CD14-positive monocyte (primary cell): Measurements from ENCODE around the gene BLMH. TPM values are rescaled to one million over a fixed set of nuclear protein-coding genes. Genes with fewer than 3 reads are reported as not detected.

Experiments used
- DNase-seq, 3 donors: peaks; one replicate each; pipeline ENCODE4 v3.0.0-alpha.2; 2011 to 2022
- H2AFZ ChIP-seq: 2 replicates; pipeline ENCODE4 v1.6.0; 2012; ENCODE audit warnings: mild to moderate bottlenecking, low read depth, low read length, inconsistent platforms; ENCODE audit not compliant: insufficient read depth, poor library complexity, severe bottlenecking
- H3K27ac ChIP-seq, 2 donors: 1 replicate in 1 of 2; 2 replicates in 1 of 2; pipeline ENCODE4 v1.5.1; 2012 to 2013; ENCODE audit warnings: low read length in 2 of 2, control low read depth in 1 of 2, inconsistent platforms in 1 of 2, low read depth in 1 of 2, mild to moderate bottlenecking in 1 of 2
- H3K27me3 ChIP-seq, 2 donors: one replicate each; pipeline versions ENCODE4 v1.6.0 to v1.6.1; 2011 to 2013; ENCODE audit warnings: low read length in 2 of 2; ENCODE audit not compliant: control insufficient read depth in 2 of 2, insufficient read depth in 2 of 2
- H3K36me3 ChIP-seq, 2 donors: replicated peaks in 1 of 2; 1 replicate in 1 of 2; 2 replicates in 1 of 2; pipeline versions ENCODE4 v1.5.1 to v1.6.1; 2012 to 2013; ENCODE audit warnings: low read length in 2 of 2, control low read depth in 1 of 2, inconsistent platforms in 1 of 2, mild to moderate bottlenecking in 1 of 2; ENCODE audit not compliant: insufficient read depth in 2 of 2, control insufficient read depth in 1 of 2
- H3K4me1 ChIP-seq, 2 donors: 1 replicate in 1 of 2; 2 replicates in 1 of 2; pipeline versions ENCODE4 v1.5.1 to v1.6.1; 2012 to 2013; ENCODE audit warnings: low read length in 2 of 2, control low read depth in 1 of 2, inconsistent platforms in 1 of 2, mild to moderate bottlenecking in 1 of 2, moderate library complexity in 1 of 2; ENCODE audit not compliant: insufficient read depth in 2 of 2, control insufficient read depth in 1 of 2
- H3K4me2 ChIP-seq: replicated peaks from 2 replicates; pipeline ENCODE3; 2012; ENCODE audit warnings: low read length, moderate library complexity, mild to moderate bottlenecking; ENCODE audit not compliant: poor library complexity, severe bottlenecking; ENCODE audit errors: extremely low read depth
- H3K4me3 ChIP-seq, 3 experiments: fragments of 200-600 bp in 1 of 3; sonication (generic) in 1 of 3; replicated peaks in 1 of 3; 1 replicate in 2 of 3; 2 replicates in 1 of 3; pipeline ENCODE4 v1.5.1; 2011 to 2013; ENCODE audit warnings: low read length in 3 of 3, mild to moderate bottlenecking in 3 of 3, control low read depth in 2 of 3, low read depth in 2 of 3, inconsistent platforms in 1 of 3, moderate library complexity in 1 of 3
- H3K79me2 ChIP-seq: 2 replicates; pipeline ENCODE4 v1.6.0; 2012; ENCODE audit warnings: mild to moderate bottlenecking, control low read depth, inconsistent platforms, low read length, moderate library complexity; ENCODE audit not compliant: insufficient read depth
- H3K9ac ChIP-seq: 2 replicates; pipeline ENCODE4 v1.6.0; 2017; ENCODE audit warnings: low read length, mild to moderate bottlenecking; ENCODE audit not compliant: insufficient read depth, poor library complexity, severe bottlenecking
- H3K9me3 ChIP-seq, 2 donors: replicated peaks in 1 of 2; 1 replicate in 1 of 2; 2 replicates in 1 of 2; pipeline versions ENCODE4 v1.5.1 to v1.6.1; 2012 to 2013; ENCODE audit warnings: low read length in 2 of 2, control low read depth in 1 of 2; ENCODE audit not compliant: control insufficient read depth in 1 of 2, insufficient read depth in 1 of 2
- H4K20me1 ChIP-seq: 2 replicates; pipeline ENCODE4 v1.6.0; 2012; ENCODE audit warnings: mild to moderate bottlenecking, low read length, control low read depth, moderate library complexity; ENCODE audit not compliant: insufficient read depth
- H3K27ac Mint-ChIP-seq, 7 donors: one replicate each; pipeline ENCODE4 v1.8.0; 2020; ENCODE audit warnings: mild to moderate bottlenecking in 7 of 7, mixed read lengths in 7 of 7, moderate library complexity in 6 of 7, inconsistent platforms in 2 of 7
- H3K27me3 Mint-ChIP-seq, 3 donors: one replicate each; pipeline ENCODE4 v1.8.0; 2021 to 2022; ENCODE audit warnings: low read depth in 3 of 3, mild to moderate bottlenecking in 3 of 3, mixed read lengths in 3 of 3, moderate library complexity in 3 of 3, inconsistent platforms in 1 of 3
- H3K36me3 Mint-ChIP-seq, 2 donors: one replicate each; pipeline ENCODE4 v1.8.0; 2020; ENCODE audit warnings: mixed read lengths in 2 of 2, inconsistent platforms in 1 of 2, mild to moderate bottlenecking in 1 of 2
- H3K4me1 Mint-ChIP-seq: one replicate; pipeline ENCODE4 v1.8.0; 2020; ENCODE audit warnings: mild to moderate bottlenecking, mixed read lengths
- H3K4me3 Mint-ChIP-seq, 2 donors: one replicate each; pipeline ENCODE4 v1.8.0; 2020; ENCODE audit warnings: mild to moderate bottlenecking in 2 of 2, mixed read lengths in 2 of 2, moderate library complexity in 1 of 2
- H3K9me3 Mint-ChIP-seq, 7 donors: one replicate each; pipeline ENCODE4 v1.8.0; 2020 to 2022; ENCODE audit warnings: mixed read lengths in 7 of 7, mild to moderate bottlenecking in 6 of 7, moderate library complexity in 6 of 7, inconsistent platforms in 2 of 7
- CTCF ChIP-seq: fragments of 200-600 bp; IDR thresholded peaks from one replicate; pipeline ENCODE4 v1.8.0; 2022; ENCODE audit warnings: antibody characterized with exemption, mild to moderate bottlenecking
- WGBS: methylation state at CpG from one replicate; pipeline ENCODE4 v1.1.5; 2013; ENCODE audit warnings: missing lambda C conversion rate; ENCODE audit not compliant: insufficient coverage; 5-methylcytosine and 5-hydroxymethylcytosine counted together
- intact Hi-C, 2 donors: fragments of 100-400 bp; cut with micrococcal nuclease; formaldehyde crosslinking; loops; one replicate each; pipeline versions ENCODE4 v1.15.0 to v1.15.1; 2023
- polyA plus RNA-seq, 3 donors: library from polyadenylated mRNA; depleted of rRNA in 1 of 3; unstranded in 2 of 3; stranded (reverse) in 1 of 3; fragments of 300-500 nt in 2 of 3; fragments of >200 nt in 1 of 3; fragmentation: Illumina TruSeq in 2 of 3; gene quantifications; 1 replicate in 2 of 3; 2 replicates in 1 of 3; pipeline ENCODE4 v1.2.3, GENCODE V29; 2012 to 2021

Gene BLMH
- polyA plus RNA-seq, 3 donors, result 6.6 to 10.8 (median 10.4) TPM

GRCh38 chr17:30222721-30223175 lies 69.0 kb downstream of the BLMH start:
- Histone ChIP-seq H3K27ac (no peak overlapping the region), H4K20me1 (no peaks in the 10 kb centered on the region), H2AFZ (no peak overlapping the region), H3K9ac (no peak overlapping the region), H3K4me1 (peaks cover 0 to 1% of the 10 kb centered on the region in 2 donors), H3K4me3 (no peak overlapping the region), H3K27me3 (no peaks in the 10 kb centered on the region), H3K4me2 (no peak overlapping the region), H3K79me2 (no peaks in the 10 kb centered on the region), H3K9me3 (no peaks in the 10 kb centered on the region), H3K36me3 (no peaks in the 10 kb centered on the region)
- no peak for DNase-seq
- 90% methylated on average over 10 of the region's 13 CpGs for WGBS
- Mint-ChIP-seq H3K9me3 (peaks cover 0 to 1% (median 0%) of the 10 kb centered on the region in 7 donors), H3K27me3 (peaks cover 5 to 9% (median 7%) of the 10 kb centered on the region in 3 donors), H3K36me3 (no peaks in the 10 kb centered on the region), H3K27ac (no peak overlapping the region), H3K4me1 (peaks cover under 1% of the 10 kb centered on the region), H3K4me3 (no peak overlapping the region)
- intact Hi-C loops, result no loop called here
- TF ChIP-seq CTCF, result no peak

GRCh38 chr17:30222251-30222650 lies 69.5 kb downstream of the BLMH start:
- Mint-ChIP-seq H3K27ac (no peak overlapping the region), H3K4me3 (no peak overlapping the region), H3K27me3 (peaks cover 5 to 10% (median 9%) of the 10 kb centered on the region in 3 donors), H3K36me3 (no peaks in the 10 kb centered on the region), H3K4me1 (no peaks in the 10 kb centered on the region), H3K9me3 (peaks cover 0 to 1% (median 0%) of the 10 kb centered on the region in 7 donors)
- H3K79me2 ChIP-seq, result no peaks in the 10 kb centered on the region
- no peaks in the 10 kb centered on the region for H4K20me1 ChIP-seq
- intact Hi-C loops, result no loop called here
- no peak overlapping the region for H3K27ac ChIP-seq
- H3K4me3 ChIP-seq, result no peak overlapping the region
- H3K36me3 ChIP-seq, result no peaks in the 10 kb centered on the region
- no peaks in the 10 kb centered on the region for H3K4me1 ChIP-seq
- no peak overlapping the region for H3K9ac ChIP-seq
- no peak for DNase-seq
- H3K27me3 ChIP-seq, result no peaks in the 10 kb centered on the region
- no peak for TF ChIP-seq CTCF
- no peak overlapping the region for H2AFZ ChIP-seq
- no peaks in the 10 kb centered on the region for H3K9me3 ChIP-seq
- H3K4me2 ChIP-seq, result no peak overlapping the region
- 100% methylated on average over 1 of the region's 4 CpGs for WGBS
